Mammary epithelial cell (primary cell): Measurements from ENCODE around the gene TMEM120A.

Experiments used
- CTCF ChIP-seq, 2 donors: IDR thresholded peaks in 1 of 2; conservative IDR thresholded peaks in 1 of 2; 2 replicates each; pipeline ENCODE4 v1.5.1; 2011 to 2012; ENCODE audit warnings: inconsistent platforms in 2 of 2, low read length in 2 of 2, mild to moderate bottlenecking in 2 of 2, control low read depth in 1 of 2, low read depth in 1 of 2; ENCODE audit not compliant: insufficient read depth in 1 of 2; ENCODE audit errors: extremely low read depth in 1 of 2
- EZH2 ChIP-seq: IDR thresholded peaks from 2 replicates; pipeline ENCODE4 v1.6.1; 2012; ENCODE audit warnings: low read length, inconsistent platforms, borderline replicate concordance

- peak in 1 of 2 donors; percentile 0 for TF ChIP-seq CTCF (conservative IDR thresholded peaks at IDR 0.05 in 1 of 2, IDR thresholded peaks at IDR 0.05 in 1 of 2; ENCODE audit: extremely low read depth in 1 of 2, insufficient read depth in 1 of 2, low read depth in 1 of 2, low read length in 2 of 2)
- TF ChIP-seq EZH2: no peak
Observed at GRCh38 chr7:75971961-75972763, 22.2 kb downstream of the TMEM120A start.
